ENCODE measurements around the gene PIGL.
A peak's percentile ranks its signal among the peaks of the same experiment; 100 is the strongest.
"Not testable (repeated sequence)": the region's sequence is repeated elsewhere in the genome, so short reads cannot be mapped to it uniquely, and the experiment has no call there.

PIGL gene

DNA sequence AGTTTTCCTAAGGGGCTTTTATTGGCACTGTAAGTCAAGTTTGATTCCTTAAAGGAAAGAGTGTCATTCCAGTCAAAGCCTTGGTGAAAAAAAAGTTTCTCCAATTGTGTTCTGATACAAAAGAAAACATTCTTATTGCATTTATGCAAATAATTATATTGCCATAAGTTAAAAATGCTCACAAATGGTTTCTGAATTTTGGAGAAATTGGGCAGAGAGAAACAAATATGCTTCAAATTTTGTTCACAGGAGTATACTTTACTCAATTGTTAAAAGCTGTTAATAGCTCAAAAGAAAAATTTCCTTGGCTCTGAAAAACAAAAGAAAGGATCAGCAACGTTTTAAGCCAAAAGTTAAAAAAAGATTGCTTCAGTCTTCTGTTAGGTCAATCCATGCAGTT, 60.2 kb downstream of the PIGL start:
- no peak for DNase-seq

DNA sequence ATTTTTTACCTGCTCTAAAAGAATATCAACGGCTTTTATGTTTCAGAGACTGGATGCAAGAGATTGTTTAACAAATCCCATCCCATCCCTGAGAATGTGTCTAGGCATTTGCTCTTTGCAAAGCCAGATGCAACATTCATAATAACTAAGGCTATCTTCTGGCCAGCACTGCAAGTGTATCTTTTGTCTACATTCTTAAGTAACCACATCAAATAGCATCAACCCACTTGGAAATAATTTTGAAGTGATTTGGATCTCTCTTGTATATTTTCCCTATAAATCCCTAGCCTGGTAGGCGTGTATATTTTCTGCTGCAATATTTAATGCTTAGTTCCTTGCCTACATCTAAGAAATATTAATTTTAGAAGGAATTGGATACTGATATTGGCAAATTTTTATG, 64.3 kb downstream of the PIGL start:
- no peak for DNase-seq

- DNase-seq = no peak
Observed at GRCh38 chr17:16282522-16282921, 65.5 kb downstream of the PIGL start.

- DNase-seq = no peak
Observed at GRCh38 chr17:16283705-16284104, 66.7 kb downstream of the PIGL start.

DNA sequence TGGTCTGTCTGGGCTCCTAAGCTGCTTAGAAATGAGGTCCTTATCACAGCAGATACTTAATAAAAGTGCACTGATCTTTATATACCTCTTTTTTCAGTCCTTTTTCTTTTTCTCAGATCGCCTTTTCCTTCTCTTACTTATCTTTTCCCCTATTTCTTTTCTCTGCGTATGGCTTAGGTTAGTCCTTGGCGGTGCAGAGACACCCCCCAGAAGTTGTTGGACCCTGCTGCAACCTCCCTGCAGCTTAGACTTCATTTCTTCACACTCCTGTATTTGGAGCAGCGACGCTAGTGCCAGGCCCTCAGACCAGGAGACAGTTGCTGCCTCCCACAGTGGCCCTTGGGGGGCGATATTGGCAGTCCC, 68.6 kb downstream of the PIGL start:
- DNase-seq = no peak

DNA sequence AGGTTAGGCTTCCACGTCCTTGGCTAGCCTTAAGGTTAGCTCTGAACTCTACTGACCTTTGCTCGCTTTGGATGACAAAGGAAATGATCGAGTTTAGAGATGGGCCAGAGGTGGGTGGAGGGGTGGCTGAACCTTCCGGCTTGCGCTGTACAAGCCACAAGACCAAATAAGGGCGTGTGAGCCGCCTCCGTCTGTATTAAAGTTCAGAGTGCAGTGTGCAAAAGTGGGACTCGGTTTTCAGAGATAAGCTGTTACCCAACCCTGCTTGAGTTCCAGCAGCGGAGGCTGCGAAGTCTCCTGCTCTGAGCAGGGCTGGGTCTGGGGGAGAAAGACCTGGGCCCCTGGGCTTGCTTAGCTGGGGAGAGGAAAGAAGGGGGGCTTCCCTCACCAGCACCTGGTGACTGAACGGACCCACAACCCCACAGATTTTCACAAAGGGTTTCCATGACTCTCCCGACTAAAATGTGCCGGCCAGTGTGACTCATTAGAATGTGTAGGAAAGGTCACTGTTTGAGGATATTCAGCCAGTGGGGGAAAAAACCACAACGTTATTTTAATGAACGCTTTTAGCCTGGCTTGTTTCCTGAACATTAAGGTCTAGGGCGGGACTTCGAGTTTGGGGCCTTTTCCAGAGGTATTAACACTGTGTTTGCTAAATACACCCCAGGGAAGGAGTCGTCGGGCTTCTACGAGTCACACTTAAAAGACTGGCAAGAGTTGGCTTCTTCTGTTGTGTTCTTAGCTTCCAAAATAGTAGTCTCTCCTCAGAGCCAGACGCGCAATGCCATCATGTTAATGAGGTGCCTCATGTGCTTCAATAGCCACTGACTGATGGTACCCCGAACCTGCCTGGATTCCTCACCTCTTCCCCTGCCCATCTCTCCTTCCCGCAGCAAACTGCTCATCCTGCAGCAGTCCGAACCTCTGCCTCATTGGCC, 69.3 kb downstream of the PIGL start:
- peak in 3 of 4 experiments; percentile 27 to 54 (median 45) for DNase-seq

- no peak for DNase-seq
Observed at GRCh38 chr17:16286947-16287562, 70.0 kb downstream of the PIGL start.

GRCh38 chr17:16287563-16288027, 70.6 kb downstream of the PIGL start:
- no peak for DNase-seq

- no peak for DNase-seq
Observed at GRCh38 chr17:16288860-16289571, 72.0 kb downstream of the PIGL start.

GRCh38 chr17:16293931-16294330, 76.9 kb downstream of the PIGL start:
- no peak for DNase-seq

DNA sequence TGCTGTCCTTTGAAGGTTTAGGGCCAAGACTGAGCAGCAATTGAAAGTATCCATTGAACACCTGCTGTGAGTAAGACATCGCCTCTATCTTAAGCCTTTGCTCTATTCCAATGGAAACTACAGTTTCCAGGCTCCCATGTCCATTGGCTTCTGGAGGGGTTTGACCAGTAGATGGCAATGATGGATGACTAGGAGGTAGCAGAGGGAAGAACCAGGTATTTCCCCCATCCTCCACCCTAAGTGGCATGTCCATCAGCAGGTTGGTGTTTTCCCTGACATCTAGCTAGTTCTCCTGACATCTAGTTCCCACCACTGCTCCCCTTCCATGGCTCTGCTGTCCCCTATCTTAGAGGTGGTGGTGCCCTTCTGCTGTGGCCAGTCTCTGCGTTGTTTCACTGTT, 77.5 kb downstream of the PIGL start:
- DNase-seq = no peak

- DNase-seq = not testable (repeated sequence)
Observed at GRCh38 chr17:16296072-16296471, 79.1 kb downstream of the PIGL start.

DNA sequence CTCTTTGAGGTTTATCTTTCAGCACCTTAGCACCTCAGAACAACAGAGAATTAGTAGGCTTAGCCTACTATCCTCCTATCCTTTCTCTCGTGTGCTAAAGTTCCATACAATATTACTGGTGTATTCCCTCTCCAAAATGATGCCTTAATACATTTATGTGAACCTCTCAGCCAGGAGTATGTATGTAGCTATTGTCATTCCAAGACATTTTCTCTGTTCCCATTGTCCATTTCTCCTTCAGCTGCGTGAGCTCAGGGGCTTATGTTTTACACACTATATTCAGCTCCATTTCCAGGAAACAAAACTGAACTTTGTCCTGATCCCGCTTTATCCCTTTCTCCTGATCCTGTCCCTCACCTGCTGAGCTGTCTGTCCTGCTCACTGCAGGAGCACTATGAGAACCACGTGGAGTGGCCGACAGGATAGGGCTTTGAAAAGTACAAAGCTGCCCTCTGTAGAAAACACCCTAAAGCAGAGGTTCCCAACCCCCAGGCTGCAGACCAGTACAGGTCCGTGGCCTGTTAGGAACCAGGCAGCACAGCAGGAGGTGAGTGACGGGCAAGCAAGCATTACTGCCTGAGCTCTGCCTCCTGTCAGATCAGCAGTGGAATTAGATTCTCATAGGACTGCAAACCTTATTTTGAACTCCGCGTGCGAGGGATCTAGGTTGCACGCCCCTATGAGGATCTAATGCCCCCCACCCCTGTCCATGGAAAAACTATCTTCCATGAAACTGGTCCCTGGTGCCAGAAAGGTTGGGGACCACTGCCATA, 80.5 kb downstream of the PIGL start:
- no peak for DNase-seq

DNA sequence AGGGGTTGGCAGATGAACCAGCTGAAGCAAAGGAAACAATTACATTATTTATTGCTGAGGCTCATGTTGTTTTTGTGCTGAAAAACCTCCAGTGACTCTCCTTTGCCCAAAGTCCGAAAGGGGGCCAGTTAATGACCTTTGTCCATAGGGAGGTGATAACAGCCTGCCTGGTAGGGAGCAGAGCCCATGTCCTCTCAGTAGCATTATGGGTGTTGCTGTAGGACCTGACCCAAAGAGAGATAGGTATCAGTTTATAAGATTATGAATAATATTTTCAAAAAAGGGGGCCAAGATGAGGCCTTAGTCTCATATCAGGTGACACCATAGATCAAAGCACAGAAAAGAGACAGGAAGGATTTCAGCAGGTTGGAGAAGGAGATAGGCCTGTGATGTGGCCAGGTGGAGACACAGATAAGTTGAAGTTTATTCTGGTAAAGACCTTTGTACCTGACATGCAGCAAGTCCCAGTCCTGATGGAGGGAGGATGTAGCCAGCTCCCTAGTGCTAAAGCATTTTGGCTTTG, 81.2 kb downstream of the PIGL start:
- DNase-seq = no peak

- no peak for DNase-seq
Observed at GRCh38 chr17:16300554-16300953, 83.5 kb downstream of the PIGL start.

GRCh38 chr17:16301963-16302855, 85.2 kb downstream of the PIGL start:
- no peak for DNase-seq

DNA sequence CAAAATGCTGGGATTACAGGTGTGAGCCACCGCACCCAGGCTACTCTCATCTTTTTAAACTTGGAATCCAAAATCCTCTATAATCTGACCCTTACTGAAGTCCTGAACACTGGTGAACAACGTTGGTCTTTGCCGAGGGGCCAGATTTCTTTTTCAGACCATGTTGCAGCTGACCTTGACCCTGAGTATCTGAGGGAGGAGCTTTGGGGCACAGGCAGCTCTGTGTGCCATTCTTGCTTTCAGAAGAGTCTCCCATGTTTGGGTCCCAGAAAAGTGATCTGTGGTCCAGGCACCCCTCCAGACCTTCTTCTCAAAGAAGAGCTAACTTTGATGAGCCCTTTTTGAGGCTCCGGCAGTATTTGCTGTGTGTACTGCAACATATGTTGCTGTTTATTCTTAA, 85.8 kb downstream of the PIGL start:
- DNase-seq = no peak

GRCh38 chr17:16304830-16305229, 87.8 kb downstream of the PIGL start:
- no peak for DNase-seq

GRCh38 chr17:16306211-16306610, 89.2 kb downstream of the PIGL start:
- DNase-seq = no peak

- not testable (repeated sequence) for DNase-seq
Observed at GRCh38 chr17:16312061-16312460, 95.1 kb downstream of the PIGL start.
